WERI-Rb-1 (cell line): Measurements from ENCODE around the gene PTK7.

Source experiments
- DNase-seq: peaks from one replicate; pipeline ENCODE4 v3.0.0-alpha.2; 2020
- H3K27ac ChIP-seq: fragments of 250-450 bp; sonication (Bioruptor Pico); 2 replicates; pipeline ENCODE4 v1.5.1; 2020; ENCODE audit warnings: mild to moderate bottlenecking, moderate library complexity
- H3K27me3 ChIP-seq: fragments of 250-450 bp; sonication (Bioruptor Pico); 2 replicates; pipeline ENCODE4 v1.5.1; 2021; ENCODE audit warnings: mild to moderate bottlenecking, low read depth, moderate library complexity; ENCODE audit not compliant: insufficient read depth, severe bottlenecking
- H3K36me3 ChIP-seq: fragments of 250-450 bp; sonication (Bioruptor Pico); 2 replicates; pipeline ENCODE4 v1.5.1; 2020; ENCODE audit warnings: mild to moderate bottlenecking, moderate library complexity
- H3K4me3 ChIP-seq: 2 replicates; pipeline ENCODE4 v1.5.1; 2011; ENCODE audit warnings: low read depth, mild to moderate bottlenecking, control low read depth, low read length
- H3K9me3 ChIP-seq: fragments of 250-450 bp; sonication (Bioruptor Pico); 2 replicates; pipeline ENCODE4 v1.5.1; 2021; ENCODE audit warnings: mild to moderate bottlenecking, moderate library complexity; ENCODE audit not compliant: severe bottlenecking
- TF ChIP-seq, protein P1 (sequence below): IDR thresholded peaks from 2 replicates; pipeline ENCODE4 v1.5.1; 2011; ENCODE audit warnings: low read depth, mild to moderate bottlenecking, control low read depth, inconsistent platforms, low read length

Gene PTK7

DNA sequence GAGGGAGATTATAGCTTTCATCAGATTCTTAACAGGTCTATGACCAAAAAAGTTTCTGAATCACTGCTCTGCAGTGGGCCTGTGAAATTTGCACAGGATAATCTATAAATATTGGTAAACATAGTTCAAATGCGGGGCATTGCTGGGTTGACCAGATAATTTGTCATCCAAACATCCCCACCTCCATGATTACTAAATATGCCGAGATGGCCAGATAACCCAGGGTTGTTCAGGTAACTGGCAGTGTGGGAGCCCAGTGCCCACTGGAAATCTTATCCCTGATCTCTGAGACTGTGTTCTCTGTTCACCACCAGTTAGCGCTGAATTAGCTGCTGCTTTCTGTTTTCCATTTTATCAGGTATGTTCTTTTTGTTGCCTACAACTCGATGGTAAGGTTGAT is 21.4 kb downstream of the PTK7 start:
- Histone ChIP-seq H3K9me3 (no peaks in the 10 kb centered on the region), H3K27ac (no peak overlapping the region), H3K36me3 (peaks cover 3% of the 10 kb centered on the region), H3K27me3 (no peaks in the 10 kb centered on the region), H3K4me3 (no peak overlapping the region)
- TF ChIP-seq, protein P1, sequence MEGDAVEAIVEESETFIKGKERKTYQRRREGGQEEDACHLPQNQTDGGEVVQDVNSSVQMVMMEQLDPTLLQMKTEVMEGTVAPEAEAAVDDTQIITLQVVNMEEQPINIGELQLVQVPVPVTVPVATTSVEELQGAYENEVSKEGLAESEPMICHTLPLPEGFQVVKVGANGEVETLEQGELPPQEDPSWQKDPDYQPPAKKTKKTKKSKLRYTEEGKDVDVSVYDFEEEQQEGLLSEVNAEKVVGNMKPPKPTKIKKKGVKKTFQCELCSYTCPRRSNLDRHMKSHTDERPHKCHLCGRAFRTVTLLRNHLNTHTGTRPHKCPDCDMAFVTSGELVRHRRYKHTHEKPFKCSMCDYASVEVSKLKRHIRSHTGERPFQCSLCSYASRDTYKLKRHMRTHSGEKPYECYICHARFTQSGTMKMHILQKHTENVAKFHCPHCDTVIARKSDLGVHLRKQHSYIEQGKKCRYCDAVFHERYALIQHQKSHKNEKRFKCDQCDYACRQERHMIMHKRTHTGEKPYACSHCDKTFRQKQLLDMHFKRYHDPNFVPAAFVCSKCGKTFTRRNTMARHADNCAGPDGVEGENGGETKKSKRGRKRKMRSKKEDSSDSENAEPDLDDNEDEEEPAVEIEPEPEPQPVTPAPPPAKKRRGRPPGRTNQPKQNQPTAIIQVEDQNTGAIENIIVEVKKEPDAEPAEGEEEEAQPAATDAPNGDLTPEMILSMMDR, result no peak
- no peak for DNase-seq

DNA sequence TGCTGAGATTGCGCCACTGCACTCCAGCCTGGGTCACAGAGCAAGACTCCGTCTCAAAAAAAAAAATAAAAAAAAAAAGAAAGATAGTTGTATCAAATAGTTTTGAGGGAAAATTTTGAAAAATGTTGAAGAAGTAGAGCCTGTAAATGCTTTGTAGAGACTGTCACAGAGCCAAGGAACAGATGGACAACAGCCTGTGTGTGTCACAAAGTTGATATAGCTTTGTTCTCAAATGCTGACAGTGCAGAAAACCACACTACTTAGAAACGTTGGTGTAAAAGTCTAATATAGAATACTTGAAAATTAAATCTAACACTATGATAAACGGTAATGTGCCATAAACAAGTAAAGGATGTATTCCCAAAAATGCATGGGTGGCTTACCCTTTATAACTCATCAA is 25.4 kb downstream of the PTK7 start:
- Histone ChIP-seq H3K9me3 (no peaks in the 10 kb centered on the region), H3K36me3 (peaks cover 4% of the 10 kb centered on the region; the same call in 1 of the 2 replicates), H3K27ac (no peak overlapping the region), H3K4me3 (no peak overlapping the region), H3K27me3 (no peaks in the 10 kb centered on the region)
- no peak for DNase-seq
- TF ChIP-seq, protein P1, result no peak

DNA sequence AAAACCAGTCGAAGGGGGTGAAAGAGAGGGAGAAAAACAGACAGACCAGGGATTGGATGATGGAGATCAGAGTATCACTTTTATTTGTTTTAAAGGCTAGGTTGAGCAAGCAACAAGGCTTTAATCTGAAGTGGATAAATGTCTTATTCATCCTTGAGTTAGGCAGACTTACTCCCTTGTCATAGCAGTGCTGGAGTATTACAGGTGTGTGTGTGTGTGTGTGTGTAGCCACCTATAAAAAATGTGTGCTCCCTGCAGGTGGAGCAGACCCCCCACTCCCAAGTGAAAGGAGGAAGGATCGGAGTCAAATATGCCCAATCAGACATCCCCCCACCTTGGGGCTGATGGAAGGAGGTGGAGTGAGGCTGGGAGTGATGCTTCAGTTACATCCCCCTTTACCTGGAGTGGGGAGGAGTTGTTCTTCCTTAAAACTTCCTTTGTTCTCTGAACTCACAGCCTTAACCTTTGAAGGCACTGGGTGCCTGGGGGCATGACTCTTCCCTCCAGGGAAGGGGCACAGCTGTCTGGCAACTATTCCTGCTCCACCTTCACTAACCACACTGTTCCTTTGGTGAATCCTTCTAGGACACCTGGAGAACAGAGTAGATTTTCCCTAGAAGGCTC is 27.3 kb downstream of the PTK7 start:
- TF ChIP-seq, protein P1, result no peak
- Histone ChIP-seq H3K4me3 (no peak overlapping the region), H3K36me3 (peaks cover 4% of the 10 kb centered on the region; the same call in 1 of the 2 replicates), H3K27ac (no peak overlapping the region), H3K27me3 (no peaks in the 10 kb centered on the region), H3K9me3 (no peaks in the 10 kb centered on the region)
- DNase-seq, result no peak

DNA sequence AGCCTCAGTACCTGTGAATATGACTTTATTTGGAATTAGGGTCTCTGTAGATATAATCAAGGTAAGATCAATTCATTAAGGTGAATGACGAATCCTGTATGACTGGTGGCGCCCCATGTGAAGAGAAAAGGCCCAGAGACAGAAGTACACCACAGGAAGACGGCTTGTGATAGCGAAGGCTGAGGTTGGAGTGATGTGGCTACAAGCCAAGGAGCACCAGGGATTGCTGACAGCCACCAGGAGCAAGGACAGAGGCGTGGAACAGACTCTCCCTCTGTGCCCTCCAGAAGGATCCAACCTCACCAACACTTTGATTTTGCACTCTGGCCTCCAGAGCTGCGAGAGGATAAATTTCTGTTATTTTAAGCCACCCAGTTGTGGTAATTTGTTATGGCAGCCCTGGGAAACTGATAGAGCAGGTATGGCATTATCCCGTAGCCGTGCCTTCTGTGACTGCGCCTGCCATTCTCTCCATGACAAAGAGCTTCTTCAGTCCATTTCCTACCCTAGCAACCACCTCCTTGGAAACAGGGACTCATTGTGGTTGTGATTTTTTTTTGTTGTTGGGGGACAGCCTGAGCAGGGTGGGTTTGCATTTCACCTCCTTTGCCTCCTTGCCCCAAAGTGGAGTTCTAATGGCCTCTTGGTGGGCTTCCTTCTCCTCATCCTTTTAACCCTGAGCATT is 29.6 kb downstream of the PTK7 start:
- Histone ChIP-seq H3K9me3 (no peaks in the 10 kb centered on the region), H3K27ac (no peak overlapping the region), H3K27me3 (no peaks in the 10 kb centered on the region), H3K4me3 (no peak overlapping the region), H3K36me3 (peaks cover 4% of the 10 kb centered on the region; the same call in 1 of the 2 replicates)
- TF ChIP-seq, protein P1, result no peak
- DNase-seq, result no peak

DNA sequence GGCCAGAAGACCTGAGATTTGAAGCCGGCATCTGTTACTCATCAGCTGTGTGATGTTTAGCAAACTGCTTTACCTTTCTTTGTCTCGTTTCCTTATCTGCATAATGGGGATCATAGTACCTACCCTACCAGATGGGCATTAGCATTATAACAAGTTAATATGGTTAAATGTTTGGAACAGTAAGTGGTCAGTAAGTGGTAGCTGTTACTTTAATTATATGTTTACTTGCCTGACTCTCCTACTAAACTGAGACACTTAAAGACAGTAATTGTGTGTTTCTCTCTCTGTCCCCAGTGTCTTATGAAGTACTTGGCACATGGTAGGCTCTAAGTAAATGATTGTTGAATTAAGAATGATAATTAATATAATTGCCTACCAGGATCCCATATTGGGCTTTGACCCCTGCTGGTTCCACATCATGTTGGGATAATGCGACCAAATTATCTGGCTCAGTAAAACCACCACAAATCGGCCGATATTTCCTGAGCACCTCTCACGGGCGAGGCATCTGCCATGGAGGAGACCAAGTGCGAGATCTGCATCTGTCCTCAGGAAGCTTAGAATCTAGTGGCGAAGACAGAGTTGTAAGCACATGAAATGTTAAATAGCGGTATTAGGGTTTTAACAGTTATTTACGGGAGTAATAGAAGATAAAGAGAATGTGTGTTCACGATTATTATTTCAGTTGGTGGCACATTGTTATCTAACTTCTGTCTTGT is 31.4 kb downstream of the PTK7 start:
- H3K9me3 ChIP-seq, result no peaks in the 10 kb centered on the region
- no peaks in the 10 kb centered on the region for H3K27me3 ChIP-seq
- H3K36me3 ChIP-seq, result peaks cover 4% of the 10 kb centered on the region; the same call in 1 of the 2 replicates
- TF ChIP-seq, protein P1, result no peak
- no peak for DNase-seq
- no peak overlapping the region for H3K4me3 ChIP-seq
- 0 out of 2 replicates have a peak overlapping the region, but pooled peaks have one; percentile 8 for H3K27ac ChIP-seq
